GM21515 (cell line): Measurements from ENCODE around the gene FAM217A.

Experiments
- ATAC-seq: cut with Tn5 transposase; IDR thresholded peaks from one replicate; pipeline ENCODE4 v1.9.1; 2021; ENCODE audit not compliant: unreplicated experiment

FAM217A gene

GRCh38 chr6:4088704-4089103, 9.8 kb upstream of the FAM217A start:
- ATAC-seq = no peak

DNA sequence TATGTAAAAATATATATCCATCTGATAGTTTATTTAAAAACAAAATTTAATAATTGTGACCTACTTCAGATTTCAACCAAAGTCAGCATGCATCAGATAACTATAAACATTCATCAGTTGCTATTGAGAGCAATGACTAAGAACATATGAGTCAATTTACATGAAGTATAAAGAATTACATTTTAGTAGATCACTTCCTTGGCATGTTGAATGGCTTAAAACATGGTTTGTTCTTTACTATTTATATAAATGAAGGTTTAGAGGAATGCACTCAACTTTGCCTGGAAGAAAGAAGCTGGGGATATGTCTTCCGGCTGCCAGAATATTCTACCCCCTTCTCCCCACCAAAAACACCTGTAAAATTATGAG, 6.4 kb upstream of the FAM217A start:
- ATAC-seq = no peak

- no peak for ATAC-seq
Observed at GRCh38 chr6:4084444-4085331, 5.8 kb upstream of the FAM217A start.

DNA sequence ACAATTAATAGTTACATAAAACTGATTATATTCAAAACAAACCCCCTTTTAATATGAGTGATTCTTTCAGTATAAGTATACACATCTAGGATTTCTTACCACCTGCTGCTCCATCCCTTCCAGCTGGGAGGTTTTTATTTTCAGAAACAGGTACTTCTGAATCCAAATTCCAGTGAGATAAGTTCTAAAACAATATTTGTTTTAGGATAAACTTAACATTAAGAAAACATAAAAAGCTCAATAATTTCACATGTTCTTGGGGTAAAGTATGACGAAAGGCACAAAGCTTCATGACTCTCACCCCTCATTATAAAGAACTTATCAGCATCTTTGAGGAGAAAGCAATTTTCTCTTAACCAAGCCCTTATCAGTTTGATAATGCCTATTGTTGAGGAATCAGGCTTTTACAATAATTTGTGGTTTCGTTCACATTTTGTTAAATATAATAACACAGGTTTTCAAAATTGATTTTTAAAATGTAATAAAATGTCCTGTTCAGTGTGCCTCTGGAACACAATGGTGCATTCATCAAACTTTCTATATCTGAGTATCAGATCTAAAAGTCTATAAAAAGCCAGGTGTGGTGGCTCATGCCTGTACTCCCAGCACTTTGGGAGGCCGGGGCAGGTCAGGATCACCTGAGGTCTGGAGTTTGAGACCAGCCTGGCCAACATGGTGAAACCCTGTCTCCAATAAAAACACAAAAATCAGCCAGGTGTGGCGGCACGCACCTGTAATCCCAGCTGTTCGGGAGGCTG, 4.3 kb downstream of the FAM217A start:
- no peak for ATAC-seq

DNA sequence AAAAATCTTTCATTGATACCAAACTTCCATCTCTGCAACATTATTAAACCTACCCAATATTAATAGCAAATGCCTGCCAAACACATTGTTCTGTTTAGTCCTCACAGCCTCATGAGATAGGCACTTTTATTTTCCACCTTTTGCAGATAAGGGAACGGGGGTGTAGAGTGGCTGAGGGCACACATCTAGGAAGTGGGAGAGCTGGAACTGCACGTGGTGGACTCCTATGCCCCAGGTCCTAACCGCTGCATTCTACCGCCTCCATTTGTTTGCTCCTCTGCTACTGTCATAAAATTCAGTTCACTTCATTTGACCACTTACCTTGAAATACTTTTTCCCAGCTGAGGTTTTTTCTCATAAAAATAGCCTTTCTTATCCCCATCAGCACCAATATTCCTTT, 7.6 kb downstream of the FAM217A start:
- no peak for ATAC-seq

GRCh38 chr6:4069199-4069598, 9.7 kb downstream of the FAM217A start:
- ATAC-seq = no peak

DNA sequence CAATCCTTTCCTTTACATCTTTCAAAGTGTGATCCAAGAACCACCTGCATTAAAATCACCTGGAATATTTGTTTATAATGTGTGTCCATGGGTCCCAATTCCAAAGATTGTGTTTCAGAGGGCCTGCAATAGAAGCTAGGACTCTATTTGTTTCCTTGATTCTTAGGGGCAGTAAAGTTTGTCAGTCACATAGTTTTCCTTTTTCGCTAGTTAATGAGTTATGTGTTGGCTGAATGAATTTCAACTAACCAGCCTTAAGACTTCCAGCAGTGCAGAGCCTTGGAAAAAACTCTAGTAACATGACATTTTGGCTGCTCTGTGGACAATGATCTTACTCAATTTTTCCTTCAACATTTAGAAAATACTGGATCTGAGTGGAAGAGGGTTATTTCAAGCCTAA, 11.3 kb downstream of the FAM217A start:
- ATAC-seq = no peak

DNA sequence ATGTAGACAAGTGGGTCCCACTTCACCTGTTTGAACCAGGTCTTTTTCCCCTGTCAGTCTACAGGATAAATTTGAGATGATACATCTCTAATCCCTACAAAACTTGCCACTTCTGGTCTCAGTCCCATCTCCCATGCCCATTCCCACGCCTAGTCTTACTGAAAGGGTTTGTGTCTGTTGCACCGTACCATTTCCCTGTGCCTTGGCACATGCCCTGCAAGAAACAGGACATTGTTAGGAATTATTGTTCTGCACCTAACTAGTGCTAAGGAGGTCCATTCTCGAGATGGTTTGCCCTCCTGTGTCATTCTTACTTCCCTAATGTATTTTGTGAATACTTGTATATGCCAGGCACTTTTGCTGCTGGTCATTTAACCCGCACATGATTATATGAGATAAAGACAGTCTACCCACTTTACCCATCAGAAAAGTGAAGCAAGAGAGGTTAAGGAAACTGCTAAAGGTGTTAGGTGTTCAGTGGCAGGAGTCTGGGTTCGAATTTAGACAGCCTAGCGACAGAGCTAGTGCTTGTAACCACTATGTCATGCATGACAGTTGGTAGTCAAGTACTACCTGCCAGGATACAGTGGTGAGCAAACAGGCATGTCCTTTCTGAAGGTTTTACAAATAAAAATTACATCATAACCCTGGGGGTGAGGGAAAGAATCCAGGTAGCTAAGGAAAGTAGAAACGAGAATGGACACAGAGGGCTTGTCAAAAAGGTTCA, 12.7 kb downstream of the FAM217A start:
- no peak for ATAC-seq

DNA sequence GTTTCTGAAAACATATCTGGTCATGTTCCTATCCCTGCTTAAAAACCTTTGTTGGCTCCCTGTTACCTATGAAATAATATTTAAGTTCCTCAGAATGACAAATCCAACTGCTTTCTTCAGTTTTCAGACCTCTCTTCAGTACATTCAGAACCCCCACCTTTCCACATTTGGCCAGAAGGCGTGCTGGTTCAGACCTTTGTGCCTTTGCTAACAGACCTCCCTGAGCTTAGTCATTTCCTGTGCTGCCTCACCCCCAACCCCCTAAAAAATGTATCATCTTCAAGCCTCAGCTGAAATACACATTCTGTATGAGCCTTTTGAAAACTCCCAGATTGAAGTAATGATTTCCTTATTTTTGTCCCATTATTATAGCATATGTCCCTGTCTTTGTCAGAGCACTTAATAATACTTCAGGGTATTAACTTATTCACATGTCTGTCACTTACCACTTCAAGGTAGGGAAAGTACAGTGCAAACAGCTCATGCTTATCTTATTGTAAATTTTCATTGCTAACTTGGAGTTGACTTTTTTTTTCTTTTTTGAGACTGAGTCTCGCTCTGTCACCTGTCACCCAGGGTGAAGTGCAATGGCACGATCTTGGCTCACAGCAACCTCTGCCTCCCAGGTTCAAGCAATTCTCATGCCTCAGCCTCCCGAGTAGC, 19.7 kb downstream of the FAM217A start:
- no peak for ATAC-seq

DNA sequence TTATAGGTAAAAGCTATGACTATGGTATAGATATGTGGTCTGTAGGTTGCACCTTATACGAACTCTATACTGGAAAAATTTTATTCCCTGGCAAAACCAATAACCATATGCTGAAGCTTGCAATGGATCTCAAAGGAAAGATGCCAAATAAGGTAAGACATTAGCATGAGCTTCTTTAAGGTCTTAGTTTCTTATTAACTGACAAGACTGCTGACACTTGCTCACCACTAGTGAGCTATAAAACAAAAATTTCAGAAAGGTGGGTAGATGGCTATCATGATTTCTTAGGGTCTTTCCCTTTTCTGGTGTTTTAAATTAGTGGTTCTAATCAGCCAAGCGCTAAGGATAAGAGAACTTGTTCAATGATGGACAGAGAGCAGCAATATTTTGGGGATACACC, 21.9 kb downstream of the FAM217A start:
- ATAC-seq = no peak

DNA sequence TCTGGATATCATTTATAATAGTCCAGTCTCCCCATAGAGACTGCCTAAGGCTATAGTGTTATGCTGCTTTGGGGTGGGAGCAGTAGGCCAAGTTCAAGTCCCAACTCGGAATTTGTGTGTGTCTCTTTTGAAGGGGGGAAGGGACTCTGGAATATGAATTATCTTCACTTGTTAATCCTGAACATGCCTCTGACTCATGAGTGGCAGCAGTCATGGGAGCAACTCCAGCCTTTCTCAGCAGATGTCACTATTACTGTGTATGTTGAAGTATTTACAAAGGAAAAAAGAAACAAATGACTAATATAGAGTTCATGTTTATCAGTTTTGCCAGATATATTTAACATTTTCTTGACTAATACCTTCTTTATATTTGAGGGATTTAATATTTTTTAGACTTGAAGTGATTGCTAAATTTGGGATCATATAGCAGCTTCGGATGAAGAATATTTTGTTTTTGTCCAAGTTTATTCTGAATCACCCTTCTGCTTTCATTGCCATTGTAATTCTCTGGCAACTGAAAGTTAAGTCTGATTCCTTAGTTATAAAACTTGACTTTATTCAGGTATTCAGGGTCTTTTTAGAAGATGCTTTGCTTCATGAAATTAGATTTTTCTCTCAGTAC, 23.4 kb downstream of the FAM217A start:
- no peak for ATAC-seq

GRCh38 chr6:4049246-4049645, 29.7 kb downstream of the FAM217A start:
- ATAC-seq = no peak

DNA sequence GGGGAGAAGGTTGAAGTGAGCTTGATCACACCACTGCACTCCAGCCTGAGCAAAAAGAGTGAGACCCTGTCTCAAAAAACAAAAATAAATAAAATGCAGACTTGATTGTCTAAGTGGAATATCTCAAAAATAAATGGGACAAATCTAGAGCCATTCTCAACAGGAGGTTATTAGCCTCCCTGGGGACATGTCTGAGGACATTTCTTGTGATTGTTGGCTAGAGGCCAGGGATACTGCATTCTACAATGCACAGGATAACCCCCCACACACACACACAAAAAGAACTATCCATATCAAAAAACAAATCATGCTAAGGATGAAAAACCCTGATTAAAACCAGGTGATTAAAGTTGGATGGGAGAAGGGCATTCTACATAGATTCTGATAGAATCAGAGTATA, 37.5 kb downstream of the FAM217A start:
- no peak for ATAC-seq

- ATAC-seq = no peak
Observed at GRCh38 chr6:4039348-4039747, 39.6 kb downstream of the FAM217A start.

GRCh38 chr6:4036581-4036980, 42.4 kb downstream of the FAM217A start:
- no peak for ATAC-seq

DNA sequence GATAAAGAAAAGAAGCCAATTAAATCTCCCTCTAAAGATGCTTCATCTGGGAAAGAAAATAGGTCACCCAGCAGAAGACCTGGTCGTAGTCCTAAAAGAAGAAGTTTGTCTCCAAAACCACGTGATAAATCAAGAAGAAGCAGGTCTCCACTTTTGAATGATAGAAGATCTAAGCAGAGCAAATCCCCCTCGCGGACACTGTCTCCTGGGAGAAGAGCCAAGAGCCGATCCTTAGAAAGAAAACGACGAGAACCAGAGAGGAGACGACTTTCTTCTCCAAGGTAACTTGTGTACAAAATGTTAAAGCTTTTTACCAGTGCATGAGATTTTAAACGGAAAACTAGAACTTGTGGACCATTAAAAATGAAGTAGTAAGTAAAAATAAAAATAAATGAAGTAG, 46.5 kb downstream of the FAM217A start:
- no peak for ATAC-seq

DNA sequence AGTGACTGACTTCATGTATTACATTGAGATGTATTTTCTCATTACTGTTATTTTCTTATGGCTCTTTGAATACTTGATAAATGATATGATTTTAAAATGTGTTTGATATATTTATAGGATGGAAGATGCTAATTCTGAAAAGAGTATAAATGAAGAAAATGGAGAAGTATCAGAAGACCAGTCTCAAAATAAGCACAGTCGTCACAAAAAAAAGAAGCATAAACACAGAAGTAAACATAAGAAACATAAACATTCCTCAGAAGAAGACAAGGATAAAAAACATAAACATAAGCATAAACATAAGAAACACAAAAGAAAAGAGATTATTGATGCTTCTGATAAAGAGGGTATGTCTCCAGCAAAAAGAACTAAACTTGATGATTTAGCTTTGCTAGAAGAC, 47.5 kb downstream of the FAM217A start:
- no peak for ATAC-seq

GRCh38 chr6:4030669-4031068, 48.3 kb downstream of the FAM217A start:
- no peak for ATAC-seq

DNA sequence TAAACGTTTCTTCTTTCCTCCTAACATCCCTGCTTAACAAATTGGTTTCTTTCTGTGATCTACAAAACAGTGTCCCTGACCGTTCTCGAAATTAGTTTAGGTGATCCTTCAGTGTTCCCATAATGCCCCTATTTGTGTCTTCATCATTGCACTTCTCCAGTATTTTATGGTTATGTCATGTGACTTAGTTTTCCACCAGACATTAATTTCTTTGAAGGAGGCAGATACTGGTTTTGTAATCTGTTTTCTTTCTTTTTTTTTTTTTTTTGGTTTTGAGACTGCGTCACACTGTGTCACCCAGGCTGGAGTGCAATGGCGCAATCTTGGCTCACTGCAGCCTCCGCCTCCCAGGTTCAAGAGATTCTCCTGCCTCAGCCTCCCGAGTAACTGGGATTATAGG, 49.2 kb downstream of the FAM217A start:
- no peak for ATAC-seq

GRCh38 chr6:4028051-4028450, 50.9 kb downstream of the FAM217A start:
- no peak for ATAC-seq

- ATAC-seq = no peak
Observed at GRCh38 chr6:4025681-4026080, 53.3 kb downstream of the FAM217A start.
